Uterus (tissue), 4 donors: ENCODE data around the gene GNG12. TPM values are rescaled to one million over a fixed set of nuclear protein-coding genes. Genes with fewer than 3 reads are reported as not detected.

Source experiments
- DNase-seq, 2 donors: peaks; one replicate each; pipeline ENCODE4 v3.0.0-alpha.2; 2019 to 2020
- H3K27ac ChIP-seq, 2 donors: fragments of 200-600 bp; sonication (generic); 1 replicate in 1 of 2; 2 replicates in 1 of 2; pipeline ENCODE4 v1.5.1; 2016 to 2018
- H3K27me3 ChIP-seq, 2 donors: fragments of 200-600 bp; sonication (generic); one replicate each; pipeline ENCODE4 v1.5.1; 2018 to 2019; ENCODE audit warnings: control low read depth in 1 of 2
- H3K36me3 ChIP-seq, 2 donors: fragments of 200-600 bp; sonication (generic); one replicate each; pipeline ENCODE4 v1.5.1; 2019; ENCODE audit warnings: control low read depth in 1 of 2
- H3K4me1 ChIP-seq, 2 donors: fragments of 200-600 bp; sonication (generic); one replicate each; pipeline ENCODE4 v1.5.1; 2018 to 2019; ENCODE audit warnings: control low read depth in 1 of 2
- H3K4me3 ChIP-seq, 2 donors: fragments of 200-600 bp; sonication (generic); 1 replicate in 1 of 2; 2 replicates in 1 of 2; pipeline ENCODE4 v1.5.1; 2018 to 2019; ENCODE audit warnings: mild to moderate bottlenecking in 1 of 2
- H3K9me3 ChIP-seq, 2 donors: fragments of 200-600 bp; sonication (generic); one replicate each; pipeline ENCODE4 v1.5.1; 2019; ENCODE audit warnings: control low read depth in 1 of 2
- POLR2A ChIP-seq, 2 donors: fragments of 450-650 bp; IDR thresholded peaks; one replicate each; pipeline ENCODE4 v1.6.1; 2016; ENCODE audit warnings: antibody characterized with exemption in 2 of 2, mild to moderate bottlenecking in 1 of 2, moderate library complexity in 1 of 2
- intact Hi-C: fragments of 100-400 bp; cut with DNase I; formaldehyde crosslinking; loops from one replicate; pipeline ENCODE4 v1.15.1; 2023; ENCODE audit warnings: low total_unique reads
- total RNA-seq, 4 donors: library from RNA; depleted of rRNA in 3 of 4; stranded (reverse); fragments of >200 nt in 3 of 4; gene quantifications; one replicate each; pipeline versions ENCODE4 v1.1.0 to v1.2.4, GENCODE V29; 2014 to 2023
- TF ChIP-seq, protein P1 (sequence below), 4 experiments: fragments of 200-600 bp in 2 of 4; fragments of 450-650 bp in 2 of 4; sonication (generic) in 2 of 4; IDR thresholded peaks; one replicate each; pipeline ENCODE4 v1.5.1; 2016 to 2019; ENCODE audit warnings: antibody characterized with exemption in 4 of 4, mild to moderate bottlenecking in 2 of 4, moderate library complexity in 1 of 4
- donor health status: DM: yes; HTN: yes; CAD: no.

Gene GNG12
- total RNA-seq, 4 donors from 2014 or later = 45.3 to 179 (median 120) TPM

DNA sequence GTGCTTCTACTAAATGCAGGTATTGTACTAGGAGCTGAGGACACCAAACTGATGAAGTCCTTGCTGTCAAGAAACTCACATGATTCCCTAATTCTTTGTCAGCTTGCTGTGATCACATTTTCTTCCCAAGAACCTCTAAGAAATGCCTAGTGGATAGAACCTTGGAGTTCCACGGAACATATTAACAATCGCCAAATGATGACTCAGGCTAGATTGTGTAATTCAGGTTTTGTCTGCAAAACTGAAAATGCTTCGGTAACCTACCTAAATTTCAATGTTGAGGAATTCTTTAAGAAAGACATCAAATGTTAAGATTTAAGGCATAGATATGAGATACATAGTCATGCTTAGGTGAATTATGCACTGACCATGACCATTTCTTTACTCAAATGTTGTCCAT lies 150.0 kb downstream of the GNG12 start:
- peak overlapping the region; percentile 63 to 92 for H3K27ac ChIP-seq

DNA sequence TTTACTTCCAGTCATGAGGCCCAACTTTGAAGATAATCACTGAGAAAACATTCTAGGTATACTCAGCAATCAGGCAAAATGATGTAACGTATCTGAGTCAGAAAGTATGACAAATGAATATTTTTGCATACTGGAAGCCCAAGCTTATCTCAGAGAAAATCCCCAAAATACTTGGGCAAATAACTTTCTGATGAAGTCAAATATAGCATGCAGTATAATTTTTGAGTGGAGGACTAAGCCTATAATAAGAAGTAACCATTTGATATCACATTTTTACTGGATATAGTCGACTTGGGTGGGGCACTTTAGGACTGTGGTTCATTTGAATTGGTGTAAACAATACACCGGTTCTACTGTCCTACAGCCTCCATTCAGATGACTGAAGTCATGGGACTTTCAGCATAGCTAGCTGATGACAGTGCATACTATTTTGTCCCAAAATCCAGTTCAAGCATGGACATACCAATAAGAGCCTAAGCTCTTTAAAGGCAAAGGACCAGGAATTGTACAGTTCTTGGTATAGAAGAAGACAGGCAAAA lies 150.5 kb downstream of the GNG12 start:
- Histone ChIP-seq H3K4me3 (no peak overlapping the region), H3K4me1 (peaks cover 0 to 6% of the 10 kb centered on the region in 2 donors), H3K27ac (peak overlapping the region; percentile 63 to 92), H3K36me3 (no peaks in the 10 kb centered on the region), H3K9me3 (no peaks in the 10 kb centered on the region), H3K27me3 (no peaks in the 10 kb centered on the region)
- no peak for DNase-seq
- TF ChIP-seq, protein P1, sequence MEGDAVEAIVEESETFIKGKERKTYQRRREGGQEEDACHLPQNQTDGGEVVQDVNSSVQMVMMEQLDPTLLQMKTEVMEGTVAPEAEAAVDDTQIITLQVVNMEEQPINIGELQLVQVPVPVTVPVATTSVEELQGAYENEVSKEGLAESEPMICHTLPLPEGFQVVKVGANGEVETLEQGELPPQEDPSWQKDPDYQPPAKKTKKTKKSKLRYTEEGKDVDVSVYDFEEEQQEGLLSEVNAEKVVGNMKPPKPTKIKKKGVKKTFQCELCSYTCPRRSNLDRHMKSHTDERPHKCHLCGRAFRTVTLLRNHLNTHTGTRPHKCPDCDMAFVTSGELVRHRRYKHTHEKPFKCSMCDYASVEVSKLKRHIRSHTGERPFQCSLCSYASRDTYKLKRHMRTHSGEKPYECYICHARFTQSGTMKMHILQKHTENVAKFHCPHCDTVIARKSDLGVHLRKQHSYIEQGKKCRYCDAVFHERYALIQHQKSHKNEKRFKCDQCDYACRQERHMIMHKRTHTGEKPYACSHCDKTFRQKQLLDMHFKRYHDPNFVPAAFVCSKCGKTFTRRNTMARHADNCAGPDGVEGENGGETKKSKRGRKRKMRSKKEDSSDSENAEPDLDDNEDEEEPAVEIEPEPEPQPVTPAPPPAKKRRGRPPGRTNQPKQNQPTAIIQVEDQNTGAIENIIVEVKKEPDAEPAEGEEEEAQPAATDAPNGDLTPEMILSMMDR (IDR thresholded peaks at IDR 0.05) = no peak
- TF ChIP-seq POLR2A (IDR thresholded peaks at IDR 0.05) = no peak
- intact Hi-C loops = loop anchor here (5.0 to 10.0 kb wide), 2 partner anchors 80 to 118 kb away; no protein-coding TSS in a partner anchor

More for the DNA sequence above, 150.0 kb downstream of the GNG12 start:
- no peaks in the 10 kb centered on the region for H3K27me3 ChIP-seq
- no peak overlapping the region for H3K4me3 ChIP-seq
- H3K4me1 ChIP-seq = peaks cover 0 to 6% of the 10 kb centered on the region in 2 donors
- TF ChIP-seq, protein P1 (IDR thresholded peaks at IDR 0.05) = no peak
- no peak for TF ChIP-seq POLR2A (IDR thresholded peaks at IDR 0.05)
- no peaks in the 10 kb centered on the region for H3K9me3 ChIP-seq
- intact Hi-C loops = loop anchor here (5.0 to 10.0 kb wide), 2 partner anchors 79 to 119 kb away; no protein-coding TSS in a partner anchor
- no peaks in the 10 kb centered on the region for H3K36me3 ChIP-seq
- no peak for DNase-seq

DNA sequence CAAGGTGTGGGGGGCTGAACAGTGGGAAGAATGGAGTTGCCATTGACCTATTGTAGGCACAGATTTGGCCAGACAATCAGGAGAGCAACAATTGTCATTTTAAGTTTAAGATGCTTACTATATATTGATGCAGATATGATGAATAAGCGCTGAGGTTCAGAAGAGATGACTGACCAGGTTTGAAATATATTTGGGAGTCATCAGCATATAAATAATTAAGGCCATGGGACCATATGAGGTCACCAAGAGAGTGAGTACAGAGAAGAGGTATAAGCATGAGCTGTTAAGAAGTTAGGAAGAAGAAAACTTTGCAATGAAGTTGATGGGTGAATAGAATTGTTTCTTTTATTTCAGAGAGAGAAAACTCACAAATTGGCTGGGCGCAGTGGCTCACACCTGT lies 152.8 kb downstream of the GNG12 start:
- Histone ChIP-seq H3K4me1 (peaks cover 3 to 6% of the 10 kb centered on the region in 2 donors), H3K27ac (no peak overlapping the region), H3K9me3 (no peaks in the 10 kb centered on the region), H3K36me3 (no peaks in the 10 kb centered on the region), H3K4me3 (no peak overlapping the region), H3K27me3 (no peaks in the 10 kb centered on the region)
- no peak for DNase-seq
- intact Hi-C loops = loop anchor here (5.0 to 10.0 kb wide), 2 partner anchors 82 to 116 kb away; no protein-coding TSS in a partner anchor
- TF ChIP-seq, protein P1 (IDR thresholded peaks at IDR 0.05) = no peak
- TF ChIP-seq POLR2A (IDR thresholded peaks at IDR 0.05) = no peak

DNA sequence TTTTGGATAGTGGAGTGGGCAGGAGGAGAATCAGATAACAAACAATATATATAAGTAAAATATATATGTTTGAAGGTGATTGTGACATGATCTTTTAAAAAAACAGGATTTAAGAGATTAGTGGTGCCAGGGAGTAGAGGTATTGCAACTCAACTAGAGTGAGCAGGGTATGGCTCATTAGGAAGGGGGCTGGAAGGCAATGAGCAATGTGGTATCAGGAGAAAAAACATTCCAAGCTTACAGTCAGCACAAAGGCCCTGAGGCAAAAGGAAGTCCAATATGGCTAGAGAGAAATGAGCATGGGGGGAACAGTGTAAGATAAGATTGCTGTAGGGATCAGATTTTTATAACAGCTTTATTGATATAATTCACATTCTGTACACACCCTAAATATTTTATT lies 153.6 kb downstream of the GNG12 start:
- intact Hi-C loops = loop anchor here (5.0 to 10.0 kb wide), 2 partner anchors 83 to 115 kb away; no protein-coding TSS in a partner anchor
- Histone ChIP-seq H3K36me3 (no peaks in the 10 kb centered on the region), H3K9me3 (no peaks in the 10 kb centered on the region), H3K4me1 (peaks cover 6 to 8% of the 10 kb centered on the region in 2 donors), H3K4me3 (no peak overlapping the region), H3K27me3 (no peaks in the 10 kb centered on the region), H3K27ac (no peak overlapping the region)
- DNase-seq = no peak
- TF ChIP-seq, protein P1 (IDR thresholded peaks at IDR 0.05) = no peak
- TF ChIP-seq POLR2A (IDR thresholded peaks at IDR 0.05) = no peak

DNA sequence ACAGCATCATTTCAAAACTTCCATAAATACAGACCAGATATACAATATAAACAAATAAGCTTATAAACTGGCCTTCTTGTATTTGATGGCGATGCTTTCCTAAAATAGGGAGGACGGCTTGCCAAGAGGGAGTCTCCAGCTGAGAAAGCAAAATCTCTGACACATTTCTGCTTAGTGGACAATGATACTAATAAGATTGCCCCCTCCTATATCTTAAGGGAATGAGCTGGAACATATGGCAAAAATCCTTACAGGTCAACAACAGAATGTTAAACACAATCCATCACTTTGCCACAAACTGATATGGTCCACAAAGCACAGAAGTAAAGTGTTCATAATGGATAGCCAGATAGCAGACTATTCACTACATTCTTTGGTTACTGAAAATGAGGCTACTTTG lies 155.3 kb downstream of the GNG12 start:
- no peak overlapping the region for H3K27ac ChIP-seq
- no peaks in the 10 kb centered on the region for H3K9me3 ChIP-seq
- TF ChIP-seq POLR2A (IDR thresholded peaks at IDR 0.05) = no peak
- TF ChIP-seq, protein P1 (IDR thresholded peaks at IDR 0.05) = no peak
- intact Hi-C loops = no loop called here
- H3K27me3 ChIP-seq = no peaks in the 10 kb centered on the region
- H3K4me1 ChIP-seq = peaks cover 0 to 8% of the 10 kb centered on the region in 2 donors
- DNase-seq = no peak
- H3K4me3 ChIP-seq = no peak overlapping the region
- H3K36me3 ChIP-seq = no peaks in the 10 kb centered on the region
